ENCODE data around the gene ANKDD1B. TPM values are rescaled to one million over a fixed set of nuclear protein-coding genes. Genes with fewer than 3 reads are reported as not detected.
"Not testable (repeated sequence)": the region's sequence is repeated elsewhere in the genome, so short reads cannot be mapped to it uniquely, and the experiment has no call there.

The ANKDD1B gene
- total RNA-seq (2014; rRNA removed; shearing (Covaris generic); ENCODE audit: low replicate concordance) = 0.52 and 0.54 TPM in 2 replicates

GRCh38 chr5:75611311-75612225, at the start of gene ANKDD1B:
ANKDD1B (plus strand) TSS chr5:75611453; CDS start chr5:75611635, 182 bp downstream.
- H2AFZ ChIP-seq (ENCODE audit: low read length) = no peak within 1 kb of the TSS
- no peak within 1 kb of the TSS for H3K27ac ChIP-seq (ENCODE audit: low read length)
- no peaks in the 10 kb centered on the region for H3K27me3 ChIP-seq (ENCODE audit: low read length)
- no peaks in the 10 kb centered on the region for H3K9me3 ChIP-seq (ENCODE audit: low read length)
- no peaks in the 10 kb centered on the region for H4K20me1 ChIP-seq (ENCODE audit: insufficient read depth, low read depth, low read length)
- H3K4me3 ChIP-seq (ENCODE audit: low read length) = no peak within 1 kb of the TSS
- no peaks in the 10 kb centered on the region for H3K9me2 ChIP-seq (replicated peaks; ENCODE audit: insufficient read depth, low read length)
- no peak within 1 kb of the TSS for H3K9ac ChIP-seq (ENCODE audit: low read length)
- no peak within 1 kb of the TSS for H3K4me2 ChIP-seq (ENCODE audit: low read depth, low read length, poor library complexity, severe bottlenecking)
- no peak for DNase-seq
- no peaks in the 10 kb centered on the region for H3K4me1 ChIP-seq (ENCODE audit: low read length)
- no peaks in the 10 kb centered on the region for H3K79me2 ChIP-seq (ENCODE audit: low read length)
- H3K36me3 ChIP-seq (ENCODE audit: insufficient read depth, low read length) = no peaks in the 10 kb centered on the region

GRCh38 chr5:75565991-75566709, 45.1 kb upstream of the ANKDD1B start:
- not testable (repeated sequence) for H2AFZ ChIP-seq (ENCODE audit: low read length); H3K36me3 ChIP-seq (ENCODE audit: insufficient read depth, low read length); H3K27ac ChIP-seq (ENCODE audit: low read length); DNase-seq; H4K20me1 ChIP-seq (ENCODE audit: insufficient read depth, low read depth, low read length); H3K4me3 ChIP-seq (ENCODE audit: low read length); H3K9me3 ChIP-seq (ENCODE audit: low read length); H3K9ac ChIP-seq (ENCODE audit: low read length); H3K27me3 ChIP-seq (ENCODE audit: low read length); H3K9me2 ChIP-seq (replicated peaks; ENCODE audit: insufficient read depth, low read length)
- H3K79me2 ChIP-seq (ENCODE audit: low read length) = peaks cover 17% of the 10 kb centered on the region
- peaks cover 23% of the 10 kb centered on the region for H3K4me1 ChIP-seq (ENCODE audit: low read length)
- H3K4me2 ChIP-seq (ENCODE audit: low read depth, low read length, poor library complexity, severe bottlenecking) = peak overlapping the region; percentile 28

- H3K9me3 ChIP-seq (ENCODE audit: low read length) = no peaks in the 10 kb centered on the region
- H3K9me2 ChIP-seq (replicated peaks; ENCODE audit: insufficient read depth, low read length) = no peaks in the 10 kb centered on the region
- H3K27ac ChIP-seq (ENCODE audit: low read length) = no peak overlapping the region; the same call in 1 of the 2 replicates
- H3K4me1 ChIP-seq (ENCODE audit: low read length) = peaks cover 29% of the 10 kb centered on the region
- no peak overlapping the region for H3K4me3 ChIP-seq (ENCODE audit: low read length)
- peak; percentile 67 for DNase-seq
- H3K27me3 ChIP-seq (ENCODE audit: low read length) = no peaks in the 10 kb centered on the region
- H2AFZ ChIP-seq (ENCODE audit: low read length) = no peak overlapping the region
- H3K4me2 ChIP-seq (ENCODE audit: low read depth, low read length, poor library complexity, severe bottlenecking) = peak overlapping the region; percentile 28
- no peaks in the 10 kb centered on the region for H3K36me3 ChIP-seq (ENCODE audit: insufficient read depth, low read length)
- H3K9ac ChIP-seq (ENCODE audit: low read length) = no peak overlapping the region
- no peaks in the 10 kb centered on the region for H4K20me1 ChIP-seq (ENCODE audit: insufficient read depth, low read depth, low read length)
- peaks cover 18% of the 10 kb centered on the region; the same call in 1 of the 2 replicates for H3K79me2 ChIP-seq (ENCODE audit: low read length)
Observed at GRCh38 chr5:75566710-75567309, 44.4 kb upstream of the ANKDD1B start.

GRCh38 chr5:75567710-75568109, 43.5 kb upstream of the ANKDD1B start:
- Histone ChIP-seq H3K4me2 (ENCODE audit: low read depth, low read length, poor library complexity, severe bottlenecking) (peak overlapping the region; percentile 28), H3K9me3 (ENCODE audit: low read length) (no peaks in the 10 kb centered on the region), H3K27ac (ENCODE audit: low read length) (peak overlapping the region; percentile 31; the same call in 1 of the 2 replicates), H2AFZ (ENCODE audit: low read length) (0 out of 2 replicates have a peak overlapping the region, but pooled peaks have one; percentile 57), H3K79me2 (ENCODE audit: low read length) (peaks cover 18% of the 10 kb centered on the region; the same call in 1 of the 2 replicates), H3K27me3 (ENCODE audit: low read length) (no peaks in the 10 kb centered on the region), H3K4me1 (ENCODE audit: low read length) (peaks cover 33% of the 10 kb centered on the region), H3K9ac (ENCODE audit: low read length) (0 out of 2 replicates have a peak overlapping the region, but pooled peaks have one; percentile 16), H3K4me3 (ENCODE audit: low read length) (no peak overlapping the region), H3K36me3 (ENCODE audit: insufficient read depth, low read length) (no peaks in the 10 kb centered on the region), H4K20me1 (ENCODE audit: insufficient read depth, low read depth, low read length) (no peaks in the 10 kb centered on the region), H3K9me2 (replicated peaks; ENCODE audit: insufficient read depth, low read length) (no peaks in the 10 kb centered on the region)
- DNase-seq = peak; percentile 44

- Histone ChIP-seq H3K27me3 (ENCODE audit: low read length) (no peaks in the 10 kb centered on the region), H3K36me3 (ENCODE audit: insufficient read depth, low read length) (no peaks in the 10 kb centered on the region), H3K4me3 (ENCODE audit: low read length) (no peak overlapping the region), H3K4me1 (ENCODE audit: low read length) (peaks cover 33% of the 10 kb centered on the region), H3K9ac (ENCODE audit: low read length) (0 out of 2 replicates have a peak overlapping the region, but pooled peaks have one; percentile 16), H3K79me2 (ENCODE audit: low read length) (peaks cover 18% of the 10 kb centered on the region; the same call in 1 of the 2 replicates), H3K27ac (ENCODE audit: low read length) (no peak overlapping the region), H2AFZ (ENCODE audit: low read length) (no peak overlapping the region), H3K4me2 (ENCODE audit: low read depth, low read length, poor library complexity, severe bottlenecking) (peak overlapping the region; percentile 28), H3K9me3 (ENCODE audit: low read length) (no peaks in the 10 kb centered on the region), H4K20me1 (ENCODE audit: insufficient read depth, low read depth, low read length) (no peaks in the 10 kb centered on the region), H3K9me2 (replicated peaks; ENCODE audit: insufficient read depth, low read length) (no peaks in the 10 kb centered on the region)
- no peak for DNase-seq
Observed at GRCh38 chr5:75568202-75568601, 43.1 kb upstream of the ANKDD1B start.

- Histone ChIP-seq H3K9me2 (replicated peaks; ENCODE audit: insufficient read depth, low read length) (no peaks in the 10 kb centered on the region), H2AFZ (ENCODE audit: low read length) (no peak overlapping the region), H4K20me1 (ENCODE audit: insufficient read depth, low read depth, low read length) (no peaks in the 10 kb centered on the region), H3K4me1 (ENCODE audit: low read length) (peaks cover 58% of the 10 kb centered on the region), H3K9me3 (ENCODE audit: low read length) (no peaks in the 10 kb centered on the region), H3K4me3 (ENCODE audit: low read length) (no peak overlapping the region), H3K79me2 (ENCODE audit: low read length) (peaks cover 15% of the 10 kb centered on the region; the same call in 1 of the 2 replicates), H3K27ac (ENCODE audit: low read length) (no peak overlapping the region; the same call in 1 of the 2 replicates), H3K36me3 (ENCODE audit: insufficient read depth, low read length) (0 out of 2 replicates have a peak, but pooled peaks cover 3% of the 10 kb centered on the region), H3K27me3 (ENCODE audit: low read length) (no peaks in the 10 kb centered on the region), H3K9ac (ENCODE audit: low read length) (no peak overlapping the region), H3K4me2 (ENCODE audit: low read depth, low read length, poor library complexity, severe bottlenecking) (no peak overlapping the region)
- no peak for DNase-seq
Observed at GRCh38 chr5:75571547-75571946, 39.7 kb upstream of the ANKDD1B start.

GRCh38 chr5:75574791-75575190, 36.5 kb upstream of the ANKDD1B start:
- H3K79me2 ChIP-seq (ENCODE audit: low read length) = 0 out of 2 replicates have a peak, but pooled peaks cover 6% of the 10 kb centered on the region
- H3K4me2 ChIP-seq (ENCODE audit: low read depth, low read length, poor library complexity, severe bottlenecking) = peak overlapping the region; percentile 45
- H2AFZ ChIP-seq (ENCODE audit: low read length) = peak overlapping the region; percentile 64
- no peaks in the 10 kb centered on the region for H3K9me3 ChIP-seq (ENCODE audit: low read length)
- H3K4me3 ChIP-seq (ENCODE audit: low read length) = no peak overlapping the region
- 0 out of 2 replicates have a peak overlapping the region, but pooled peaks have one; percentile 10 for H3K9ac ChIP-seq (ENCODE audit: low read length)
- H3K4me1 ChIP-seq (ENCODE audit: low read length) = peaks cover 39% of the 10 kb centered on the region
- H3K27ac ChIP-seq (ENCODE audit: low read length) = peak overlapping the region; percentile 51
- peak; percentile 53 for DNase-seq
- H4K20me1 ChIP-seq (ENCODE audit: insufficient read depth, low read depth, low read length) = no peaks in the 10 kb centered on the region
- peaks cover 6% of the 10 kb centered on the region; the same call in 1 of the 2 replicates for H3K36me3 ChIP-seq (ENCODE audit: insufficient read depth, low read length)
- no peaks in the 10 kb centered on the region for H3K9me2 ChIP-seq (replicated peaks; ENCODE audit: insufficient read depth, low read length)
- no peaks in the 10 kb centered on the region for H3K27me3 ChIP-seq (ENCODE audit: low read length)

Measured in Karpas-422 (cell line).